BJ (cell line): ENCODE data around the gene CAMK4. TPM values are rescaled to one million over a fixed set of nuclear protein-coding genes. Genes with fewer than 3 reads are reported as not detected.

Experiments
- CTCF ChIA-PET: fragments of 350-600 bp; formaldehyde crosslinking; extraction: SDS; loops from one replicate; lab custom pipeline; 2021; ENCODE audit warnings: antibody characterized with exemption, inconsistent platforms; lab: Yijun Ruan, JAX
- POLR2A ChIA-PET: fragments of 300-600 bp; sonication (Branson Sonifier 250); formaldehyde crosslinking; extraction: SDS; loops from one replicate; lab custom pipeline; 2021; ENCODE audit warnings: antibody characterized with exemption; lab: Charles Lee
- DNase-seq: peaks from one replicate; pipeline ENCODE4 v3.0.0-alpha.2; 2011; ENCODE audit warnings: low read depth
- H3K27me3 ChIP-seq: 2 replicates; pipeline ENCODE4 v1.6.0; 2011; ENCODE audit warnings: low read length; ENCODE audit not compliant: control insufficient read depth, insufficient read depth
- H3K36me3 ChIP-seq: 2 replicates; pipeline ENCODE4 v1.5.1; 2011; ENCODE audit warnings: low read length; ENCODE audit not compliant: control insufficient read depth, insufficient read depth
- H3K4me3 ChIP-seq: 2 replicates; pipeline ENCODE4 v1.5.1; 2011; ENCODE audit warnings: low read depth, mild to moderate bottlenecking, control low read depth, low read length
- CTCF ChIP-seq: IDR thresholded peaks from 2 replicates; pipeline ENCODE4 v1.5.1; 2011; ENCODE audit warnings: low read depth, mild to moderate bottlenecking, control low read depth, inconsistent platforms, low read length, moderate library complexity; ENCODE audit not compliant: insufficient read depth
- polyA minus RNA-seq: library from RNA; depleted of rRNA, polyadenylated mRNA; stranded (reverse); fragments of >200 nt; gene quantifications from 2 replicates; pipeline ENCODE4 v1.2.3, GENCODE V29; 2011; rRNA and poly(A)+ RNA removed
- polyA plus RNA-seq: library from polyadenylated mRNA; depleted of rRNA; stranded (reverse); fragments of >200 nt; gene quantifications from 2 replicates; pipeline ENCODE4 v1.2.3, GENCODE V29; 2011; rRNA removed

Gene CAMK4
- polyA plus RNA-seq (0.71 and 0.78 TPM in 2 replicates), polyA minus RNA-seq (0.19 and 1.2 TPM in 2 replicates)

- peak; percentile 39; the same call in 1 of the 2 replicates for TF ChIP-seq CTCF
- peak within 1 kb of the TSS; percentile 63 for H3K4me3 ChIP-seq
- H3K27me3 ChIP-seq = peaks cover 2% of the 10 kb centered on the region; the same call in 1 of the 2 replicates
- DNase-seq = peak; percentile 19
- CTCF ChIA-PET = interaction anchor here (0.6 to 1.4 kb wide), 2 partner anchors 9 to 1531 kb away, joined by 3 to 4 read pairs; no protein-coding TSS in a partner anchor
- no peaks in the 10 kb centered on the region for H3K36me3 ChIP-seq
- POLR2A ChIA-PET = no interaction called here
These were observed at the start of gene CAMK4 for GRCh38 chr5:111223787-111224560. Gene CAMK4 (plus strand): TSS chr5:111224384. CDS start chr5:111224484, 100 bp downstream.

- no peak for TF ChIP-seq CTCF
- no peak overlapping the region for H3K4me3 ChIP-seq
- ChIA-PET POLR2A (no interaction called here), CTCF (no interaction called here)
- no peaks in the 10 kb centered on the region for H3K36me3 ChIP-seq
- no peak for DNase-seq
- H3K27me3 ChIP-seq = no peaks in the 10 kb centered on the region; the same call in 1 of the 2 replicates
These were observed 41.1 kb upstream of the CAMK4 start for GRCh38 chr5:111183064-111183463.

GRCh38 chr5:111187079-111187478 lies 37.1 kb upstream of the CAMK4 start:
- ChIA-PET POLR2A (no interaction called here), CTCF (no interaction called here)
- no peak for TF ChIP-seq CTCF
- H3K27me3 ChIP-seq = no peaks in the 10 kb centered on the region
- H3K36me3 ChIP-seq = no peaks in the 10 kb centered on the region
- DNase-seq = no peak
- H3K4me3 ChIP-seq = no peak overlapping the region

GRCh38 chr5:111194053-111194452 lies 30.1 kb upstream of the CAMK4 start:
- Histone ChIP-seq H3K27me3 (no peaks in the 10 kb centered on the region), H3K4me3 (no peak overlapping the region), H3K36me3 (no peaks in the 10 kb centered on the region)
- TF ChIP-seq CTCF = no peak
- ChIA-PET CTCF (no interaction called here), POLR2A (no interaction called here)
- DNase-seq = no peak

GRCh38 chr5:111194925-111195324 lies 29.3 kb upstream of the CAMK4 start:
- ChIA-PET POLR2A (no interaction called here), CTCF (no interaction called here)
- DNase-seq = no peak
- no peaks in the 10 kb centered on the region for H3K27me3 ChIP-seq
- TF ChIP-seq CTCF = no peak
- no peaks in the 10 kb centered on the region for H3K36me3 ChIP-seq
- no peak overlapping the region for H3K4me3 ChIP-seq
